HepG2 (cell line): ENCODE measurements around the gene CD248. TPM values are rescaled to one million over a fixed set of nuclear protein-coding genes. Genes with fewer than 3 reads are reported as not detected.

Experiments
- CCAR2 ChIP-seq: fragments of 200-400 bp; formaldehyde crosslinking; optimal IDR thresholded peaks from 2 replicates; pipeline ENCODE3; 2018; ENCODE audit warnings: low read depth, mild to moderate bottlenecking, low read length, moderate library complexity
- CREB1 ChIP-seq, 2 experiments: fragments of 450-650 bp in 1 of 2; IDR thresholded peaks; 2 replicates each; pipeline ENCODE4 v1.6.1; 2016 to 2017; ENCODE audit warnings: control low read depth in 1 of 2, mild to moderate bottlenecking in 1 of 2, missing compliant biosample characterization in 1 of 2, missing genetic modification characterization in 1 of 2
- GTF2F1 ChIP-seq: fragments of 150-350 bp; IDR thresholded peaks from 2 replicates; pipeline ENCODE4 v1.6.1; 2014; ENCODE audit warnings: low read length
- HDAC2 ChIP-seq: sonication (generic); formaldehyde crosslinking; IDR thresholded peaks from 2 replicates; pipeline ENCODE4 v1.4.0; 2020; ENCODE audit warnings: missing genetic modification reagents
- HIVEP1 ChIP-seq: sonication (generic); formaldehyde crosslinking; IDR thresholded peaks from 2 replicates; pipeline ENCODE4 v1.4.0; 2020; ENCODE audit warnings: mild to moderate bottlenecking, missing genetic modification reagents
- KDM5B ChIP-seq: sonication (generic); formaldehyde crosslinking; IDR thresholded peaks from 2 replicates; pipeline ENCODE4 v1.4.0; 2020; ENCODE audit warnings: missing genetic modification reagents, mild to moderate bottlenecking, borderline replicate concordance
- KIAA2018 ChIP-seq: sonication (generic); formaldehyde crosslinking; IDR thresholded peaks from 2 replicates; pipeline ENCODE4 v1.5.0; 2020; ENCODE audit warnings: mild to moderate bottlenecking, missing genetic modification reagents, borderline replicate concordance
- KLF12 ChIP-seq: sonication (generic); formaldehyde crosslinking; IDR thresholded peaks from 2 replicates; pipeline ENCODE4 v1.4.0; 2020; ENCODE audit warnings: missing genetic modification reagents, borderline replicate concordance
- KLF16 ChIP-seq, 2 experiments: sonication (generic) in 1 of 2; formaldehyde crosslinking in 1 of 2; IDR thresholded peaks; 2 replicates each; pipeline versions ENCODE4 v1.6.1 to v1.8.0; 2016 to 2023; ENCODE audit warnings: missing genetic modification reagents in 2 of 2, missing compliant biosample characterization in 1 of 2
- MED8 ChIP-seq: sonication (generic); formaldehyde crosslinking; IDR thresholded peaks from 2 replicates; pipeline ENCODE4 v1.8.1; 2023; ENCODE audit warnings: mild to moderate bottlenecking, missing genetic modification reagents; ENCODE audit not compliant: insufficient replicate concordance
- POGZ ChIP-seq: sonication (generic); formaldehyde crosslinking; IDR thresholded peaks from 2 replicates; pipeline ENCODE4 v1.4.0; 2020; ENCODE audit warnings: mild to moderate bottlenecking, missing genetic modification reagents
- POLR2A ChIP-seq, 2 experiments: IDR thresholded peaks; 2 replicates each; pipeline ENCODE4 v1.6.1; 2011; ENCODE audit warnings: low read depth in 2 of 2, low read length in 2 of 2, mild to moderate bottlenecking in 1 of 2, moderate library complexity in 1 of 2; ENCODE audit not compliant: insufficient read depth in 1 of 2
- SPEN ChIP-seq: sonication (generic); formaldehyde crosslinking; IDR thresholded peaks from 2 replicates; pipeline ENCODE4 v1.5.1; 2020; ENCODE audit warnings: low read depth, mild to moderate bottlenecking, missing genetic modification reagents
- ZBTB49 ChIP-seq: sonication (generic); formaldehyde crosslinking; IDR thresholded peaks from 2 replicates; pipeline ENCODE4 v1.4.0; 2020; ENCODE audit warnings: missing genetic modification reagents, borderline replicate concordance
- ZKSCAN8 ChIP-seq: IDR thresholded peaks from 2 replicates; pipeline ENCODE4 v1.6.1; 2016; ENCODE audit warnings: borderline replicate concordance, missing genetic modification reagents, missing compliant biosample characterization
- ZNF12 ChIP-seq: sonication (generic); formaldehyde crosslinking; IDR thresholded peaks from 2 replicates; pipeline ENCODE4 v1.5.0; 2020; ENCODE audit warnings: missing genetic modification reagents
- ZNF253 ChIP-seq: sonication (generic); formaldehyde crosslinking; IDR thresholded peaks from 2 replicates; pipeline ENCODE4 v1.8.0; 2022; ENCODE audit warnings: mild to moderate bottlenecking, missing genetic modification reagents, borderline replicate concordance
- ZNF569 ChIP-seq: sonication (generic); formaldehyde crosslinking; IDR thresholded peaks from 2 replicates; pipeline ENCODE4 v1.5.0; 2020; ENCODE audit warnings: mild to moderate bottlenecking, missing genetic modification reagents, moderate library complexity, borderline replicate concordance
- ZSCAN22 ChIP-seq: sonication (generic); formaldehyde crosslinking; IDR thresholded peaks from 2 replicates; pipeline ENCODE4 v1.4.0; 2020; ENCODE audit warnings: mild to moderate bottlenecking, missing genetic modification reagents
- polyA plus RNA-seq, 8 experiments: library from polyadenylated mRNA; depleted of rRNA in 3 of 8; stranded (reverse) in 7 of 8; unstranded in 1 of 8; fragments of >200 nt; fragmentation: Illumina TruSeq in 4 of 8; extraction: Trizol in 4 of 8; gene quantifications; 2 replicates each; pipeline versions ENCODE4 v1.2.1 to v1.2.3, GENCODE V29; 2011 to 2016; ENCODE audit warnings: low read depth in 4 of 8, missing spikeins in 1 of 8, mixed read lengths in 1 of 8; ENCODE audit not compliant: insufficient read depth in 1 of 8
- total RNA-seq, 5 experiments: library from RNA; depleted of rRNA; stranded (reverse); fragments of >200 nt; fragmentation: Illumina TruSeq; extraction: Trizol; gene quantifications; 2 replicates each; pipeline ENCODE4 v1.2.3, GENCODE V29; 2016; ENCODE audit warnings: low read depth in 1 of 5

The CD248 gene
- total and polyA plus RNA-seq, 2 of the 13 experiments (the other 11 are each of a cell fraction or from before 2014, with no cell fraction given), result 0.25 to 0.35 TPM

- no peak for TF ChIP-seq KIAA2018 (CRISPR knock-in tag)
- peak; percentile 62 for TF ChIP-seq POGZ
- peak; percentile 69 for TF ChIP-seq CCAR2
- 0 out of 2 replicates have a peak, but pooled peaks have one; percentile 71 for TF ChIP-seq ZKSCAN8 (CRISPR knock-in tag)
- peak in 1 of 2 experiments; percentile 90; a peak in 2 of 4 replicates for TF ChIP-seq KLF16 (CRISPR knock-in tag; IDR thresholded peaks at IDR 0.05)
- 0 out of 2 replicates have a peak, but pooled peaks have one; percentile 12 for TF ChIP-seq ZNF12 (CRISPR knock-in tag)
- no peak for TF ChIP-seq ZNF253
- TF ChIP-seq ZNF569 (CRISPR knock-in tag), result no peak
- peak; percentile 91 for TF ChIP-seq HDAC2 (CRISPR knock-in tag)
- no peak for TF ChIP-seq ZBTB49 (CRISPR knock-in tag)
- TF ChIP-seq HIVEP1, result peak; percentile 91
- no peak for TF ChIP-seq CREB1 (IDR thresholded peaks at IDR 0.05)
- peak; percentile 82 for TF ChIP-seq CREB1 (CRISPR knock-in tag; IDR thresholded peaks at IDR 0.05)
- peak; percentile 62; the same call in 1 of the 2 replicates for TF ChIP-seq KDM5B
- no peak for TF ChIP-seq ZSCAN22
- TF ChIP-seq KLF12 (CRISPR knock-in tag), result peak; percentile 68; the same call in 1 of the 2 replicates
- peak; percentile 48; the same call in 1 of the 2 replicates for TF ChIP-seq SPEN (CRISPR knock-in tag)
- no peak for TF ChIP-seq GTF2F1
- TF ChIP-seq MED8 (CRISPR knock-in tag), result no peak
- TF ChIP-seq POLR2A (IDR thresholded peaks at IDR 0.05; ENCODE audit: insufficient read depth in 1 of 2, low read depth in 2 of 2, low read length in 2 of 2), result 0 out of 4 replicates have a peak, but pooled peaks of 1 of the 2 experiments have one; percentile 29
These were observed 19.6 kb upstream of the CD248 start, which contains the start of gene RIN1 (continued) for GRCh38 chr11:66336234-66337102.
